Stimulated activated CD4-positive, alpha-beta T cell treated with anti-CD3 and anti-CD28 coated beads, Interleukin-1b, Interleukin-23, amount 100 ng/mL, for 4 hours (primary cell): ENCODE data around the gene DVL2.
A peak's percentile ranks its signal among the peaks of the same experiment; 100 is the strongest.

ENCODE experiments used
- DNase-seq, 2 donors: peaks; one replicate each; pipeline ENCODE4 v3.0.0-alpha.2; 2020; ENCODE audit warnings: low read depth in 2 of 2

The DVL2 gene

GRCh38 chr17:7238420-7239090 lies 4.2 kb upstream of the DVL2 start:
- DNase-seq, result peak in 1 of 2 donors; percentile 31

DNA sequence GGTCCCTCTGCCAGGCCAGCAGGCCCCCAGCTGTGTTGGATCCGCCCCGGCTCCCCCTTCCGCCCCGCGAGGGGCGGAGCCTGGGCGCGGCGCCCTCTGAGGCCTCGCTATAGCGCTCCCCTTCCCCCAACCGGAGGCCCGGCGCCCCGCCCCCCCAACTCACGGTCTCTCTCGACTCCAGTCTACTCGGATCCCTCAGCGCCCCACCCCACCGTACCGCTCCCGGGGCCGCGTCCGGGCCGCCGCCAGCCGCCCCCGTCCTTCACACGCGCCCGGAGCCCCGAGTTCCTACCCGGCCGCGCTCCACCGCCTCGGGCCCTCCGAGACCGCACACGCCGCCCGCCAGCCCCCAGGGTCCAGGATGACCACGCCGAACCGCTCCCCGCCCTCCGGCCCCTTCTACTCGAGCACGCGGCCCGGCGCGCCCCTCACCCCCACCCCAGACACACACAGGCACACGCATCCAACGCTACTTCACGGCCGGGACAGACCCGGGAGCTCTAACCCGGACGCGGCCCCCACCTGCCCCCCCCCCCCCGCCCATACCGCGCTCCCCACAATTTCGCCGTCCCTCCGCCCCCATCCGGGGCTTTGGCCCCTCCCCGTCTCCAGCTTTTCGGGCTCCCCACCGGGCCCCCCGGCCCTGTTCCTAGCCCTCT lies 3.6 kb upstream of the DVL2 start:
- peak; percentile 81 to 89 for DNase-seq

DNA sequence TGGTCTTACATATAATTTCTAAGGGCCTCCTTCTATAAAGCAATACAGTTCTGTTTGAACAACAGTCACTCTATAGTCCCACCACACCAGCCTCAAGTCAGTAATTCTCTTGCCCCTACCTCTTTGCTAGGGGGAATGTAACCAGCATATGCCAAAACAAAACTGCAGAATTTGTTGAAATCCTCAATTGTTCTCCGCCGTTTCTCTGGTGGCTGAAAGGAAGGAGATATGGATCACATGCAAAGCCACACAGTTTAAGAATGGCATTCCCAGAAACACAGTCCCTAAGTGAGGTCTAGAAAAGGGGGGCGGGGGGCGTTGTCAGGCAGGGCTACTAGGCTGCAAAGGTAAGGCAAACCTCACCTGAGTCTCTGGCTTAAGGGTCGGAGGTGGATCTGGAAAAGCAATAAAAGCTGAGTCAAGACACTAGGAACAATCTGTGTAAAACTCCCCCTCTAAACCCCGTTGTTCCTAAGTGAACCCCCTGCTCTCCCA lies 3.0 kb upstream of the DVL2 start:
- no peak for DNase-seq

DNA sequence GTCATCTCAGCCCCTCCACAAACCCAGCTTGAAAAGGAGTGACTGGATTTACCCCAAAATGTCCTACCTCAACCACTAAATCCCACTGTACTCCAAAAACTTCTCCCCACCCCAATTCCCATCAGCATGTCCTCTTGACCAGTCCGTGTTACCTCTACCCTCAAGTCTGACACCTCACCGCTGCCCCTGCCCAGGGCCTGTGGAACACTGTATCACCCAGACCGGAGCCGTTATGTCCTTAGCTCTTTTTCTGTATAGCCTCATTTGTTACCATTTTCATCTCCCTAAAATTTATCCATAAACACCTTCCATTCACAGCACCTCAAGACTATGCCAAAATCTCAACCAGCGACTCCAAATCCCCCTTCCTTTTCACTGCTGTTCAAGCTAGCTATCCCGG lies 2.5 kb upstream of the DVL2 start:
- no peak for DNase-seq

- DNase-seq, result no peak
Measured at GRCh38 chr17:7235693-7236665, 1.7 kb upstream of the DVL2 start.

- DNase-seq, result no peak
Measured at GRCh38 chr17:7233701-7234082, 625 bp downstream of the DVL2 start.

GRCh38 chr17:7232114-7232513 lies 2.2 kb downstream of the DVL2 start:
- DNase-seq, result no peak

- no peak for DNase-seq
Measured at GRCh38 chr17:7229504-7229903, 4.8 kb downstream of the DVL2 start.

DNA sequence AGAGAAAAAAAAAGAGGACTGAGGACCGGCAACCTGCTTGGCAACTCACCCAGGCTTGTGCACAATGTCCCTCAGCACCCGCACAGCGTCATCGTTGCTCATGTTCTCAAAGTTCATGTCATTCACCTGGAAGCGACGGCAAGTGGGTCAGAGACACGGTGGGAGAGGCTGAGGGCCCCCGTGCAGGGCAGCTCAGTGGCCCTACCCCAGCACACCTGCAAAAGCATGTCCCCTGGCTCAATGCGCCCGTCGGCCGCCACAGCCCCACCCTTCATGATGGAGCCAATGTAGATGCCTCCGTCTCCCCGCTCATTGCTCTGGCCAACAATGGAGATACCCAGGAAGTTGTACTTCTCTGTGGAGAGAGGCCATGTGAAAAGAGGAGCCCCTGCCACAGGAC lies 5.4 kb downstream of the DVL2 start:
- DNase-seq, result no peak

- DNase-seq, result no peak
Measured at GRCh38 chr17:7226721-7227710, 7.3 kb downstream of the DVL2 start.

DNA sequence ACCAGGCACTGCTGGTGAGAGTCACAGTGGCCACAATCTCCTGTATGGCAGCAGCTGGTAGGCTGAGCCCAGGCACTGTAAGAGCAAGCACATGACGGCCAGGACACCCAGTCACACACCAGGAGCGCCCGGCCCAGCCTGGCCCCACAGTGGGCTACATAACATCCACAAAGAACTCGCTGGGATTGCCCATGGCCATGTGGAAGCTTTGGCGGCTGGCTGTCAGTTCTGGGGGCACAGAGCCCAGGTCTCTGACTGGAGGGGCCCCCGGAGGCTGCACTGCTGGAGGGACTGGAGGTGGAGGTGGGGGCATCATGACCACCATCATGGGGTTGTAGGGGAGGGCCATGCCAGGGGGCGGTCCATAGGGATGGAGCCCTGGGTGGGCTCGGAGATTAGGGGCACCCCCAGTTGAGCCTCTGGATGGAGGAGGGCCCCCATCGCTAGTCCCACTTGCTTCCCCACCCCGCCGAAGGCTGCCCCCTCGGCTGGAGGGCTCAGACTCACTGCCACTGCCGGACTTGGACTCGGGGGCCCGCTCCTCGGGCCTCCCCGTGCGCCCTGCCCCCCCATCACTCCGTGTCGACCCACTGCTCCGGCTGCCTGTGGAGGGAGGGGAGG lies 8.5 kb downstream of the DVL2 start:
- DNase-seq, result no peak

- no peak for DNase-seq
Measured at GRCh38 chr17:7224661-7225111, 9.6 kb downstream of the DVL2 start.

DNA sequence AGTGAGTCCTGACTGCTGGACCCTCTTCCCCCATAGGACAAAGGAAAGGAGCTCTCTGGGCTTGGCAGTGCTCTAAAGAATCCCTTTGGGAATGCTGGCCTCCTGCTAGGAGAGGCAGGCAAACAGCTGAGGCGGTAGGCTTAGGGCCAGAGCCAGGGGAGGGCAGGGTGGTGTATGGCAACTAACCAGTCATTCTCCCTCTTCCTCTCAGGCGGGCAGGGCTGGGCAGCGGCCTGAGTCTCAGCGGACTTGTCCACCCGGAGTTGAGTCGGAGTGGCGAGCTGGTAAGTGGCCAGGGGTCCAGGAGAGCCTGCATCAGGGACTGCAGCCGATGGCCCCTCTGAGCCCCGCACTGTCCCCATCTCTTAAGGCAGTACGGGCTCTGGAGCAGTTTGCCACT lies 10.2 kb downstream of the DVL2 start:
- DNase-seq, result no peak

DNA sequence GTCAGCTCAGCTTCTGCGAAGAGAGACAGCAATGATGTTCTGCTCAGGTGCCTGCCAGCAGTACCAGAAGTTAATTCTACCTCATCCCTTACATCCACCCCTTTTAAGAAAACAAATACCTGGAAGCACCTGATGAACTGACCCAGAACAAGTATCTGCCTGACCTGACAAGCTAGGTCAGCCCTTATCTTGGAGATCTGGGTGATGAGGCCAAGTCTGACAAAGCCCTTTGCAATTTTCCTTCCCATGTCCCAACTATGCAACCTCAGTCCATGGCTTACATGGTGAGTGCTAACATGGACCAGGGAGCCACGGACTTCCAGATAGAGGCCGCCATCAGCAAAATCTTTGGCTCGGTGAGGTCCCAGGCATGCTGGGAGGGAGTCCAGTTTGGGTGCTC lies 10.9 kb downstream of the DVL2 start:
- no peak for DNase-seq

GRCh38 chr17:7222972-7223292 lies 11.4 kb downstream of the DVL2 start:
- no peak for DNase-seq

DNA sequence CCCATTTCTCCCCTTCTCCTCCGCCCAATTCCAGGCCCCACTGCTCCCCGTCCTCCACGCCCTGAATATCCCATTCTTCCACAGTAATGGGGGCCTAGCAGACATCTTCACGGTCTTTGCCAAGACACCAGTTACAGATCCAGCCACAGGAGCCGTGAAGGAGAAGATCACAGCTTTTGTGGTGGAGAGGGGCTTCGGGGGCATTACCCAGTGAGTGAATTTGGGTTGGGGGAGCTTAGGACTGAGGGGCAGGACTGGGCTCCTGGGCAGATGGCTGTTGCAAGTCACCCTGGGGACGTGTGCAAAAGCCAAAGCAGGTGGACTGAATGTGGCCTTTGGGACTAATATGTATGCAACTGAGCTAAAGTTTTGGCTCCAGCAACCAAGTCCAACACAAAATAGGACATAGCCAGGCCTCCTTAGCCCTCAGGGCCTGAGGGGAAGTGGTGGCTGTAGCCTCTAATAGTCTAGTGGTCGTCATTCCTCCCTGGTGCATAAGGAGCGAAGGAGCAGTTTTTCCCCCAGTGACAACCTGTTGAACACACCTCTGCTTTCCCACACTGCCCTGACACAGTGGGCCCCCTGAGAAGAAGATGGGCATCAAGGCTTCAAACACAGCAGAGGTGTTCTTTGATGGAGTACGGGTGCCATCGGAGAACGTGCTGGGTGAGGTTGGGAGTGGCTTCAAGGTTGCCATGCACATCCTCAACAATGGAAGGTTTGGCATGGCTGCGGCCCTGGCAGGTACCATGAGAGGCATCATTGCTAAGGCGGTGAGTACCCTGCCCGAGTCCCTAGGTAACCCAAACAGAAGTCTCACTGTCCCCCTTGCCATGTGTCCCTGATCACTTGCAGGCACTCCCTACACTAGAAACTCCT lies 12.0 kb downstream of the DVL2 start:
- DNase-seq, result no peak

GRCh38 chr17:7221278-7222092 lies 12.8 kb downstream of the DVL2 start:
- DNase-seq, result no peak

DNA sequence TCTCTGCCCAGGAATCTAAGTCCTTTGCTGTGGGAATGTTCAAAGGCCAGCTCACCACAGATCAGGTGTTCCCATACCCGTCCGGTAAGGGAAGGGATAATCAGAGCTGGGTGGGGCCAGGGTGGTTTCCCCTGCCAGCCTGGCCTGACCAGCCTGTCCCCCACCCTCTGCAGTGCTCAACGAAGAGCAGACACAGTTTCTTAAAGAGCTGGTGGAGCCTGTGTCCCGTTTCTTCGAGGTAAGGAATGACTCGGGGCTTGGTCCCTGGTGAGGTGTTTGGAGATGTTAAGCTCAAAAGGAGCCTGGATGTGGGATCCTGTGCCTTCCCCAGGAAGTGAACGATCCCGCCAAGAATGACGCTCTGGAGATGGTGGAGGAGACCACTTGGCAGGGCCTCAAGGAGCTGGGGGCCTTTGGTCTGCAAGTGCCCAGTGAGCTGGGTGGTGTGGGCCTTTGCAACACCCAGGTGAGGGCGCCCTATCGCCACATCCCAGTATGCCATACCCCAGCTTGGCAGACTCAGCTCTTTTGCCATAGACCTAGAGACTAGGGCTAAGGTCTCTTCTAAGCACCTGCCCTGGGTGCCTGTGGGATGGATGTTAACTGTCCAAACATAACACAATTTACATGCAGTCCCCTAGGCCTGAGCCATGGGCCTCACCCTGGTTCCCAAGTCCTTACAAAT lies 13.6 kb downstream of the DVL2 start:
- peak; percentile 37 to 46 for DNase-seq
